HG02678 (cell line): ENCODE data around the gene ZNF497.
"Not testable (repeated sequence)": the region's sequence is repeated elsewhere in the genome, so short reads cannot be mapped to it uniquely, and the experiment has no call there.

ENCODE experiments used
- ATAC-seq: cut with Tn5 transposase; IDR thresholded peaks from one replicate; pipeline ENCODE4 v1.9.1; 2021; ENCODE audit warnings: mild to moderate bottlenecking, moderate library complexity; ENCODE audit not compliant: unreplicated experiment

Gene ZNF497

GRCh38 chr19:58394821-58395219, 32.3 kb upstream of the ZNF497 start:
- ATAC-seq: no peak

GRCh38 chr19:58393725-58394033, 31.1 kb upstream of the ZNF497 start:
- no peak for ATAC-seq

- no peak for ATAC-seq
Observed at GRCh38 chr19:58392945-58393724, 30.6 kb upstream of the ZNF497 start.

GRCh38 chr19:58388175-58388526, 25.6 kb upstream of the ZNF497 start:
- no peak for ATAC-seq

- ATAC-seq: no peak
Observed at GRCh38 chr19:58387338-58388174, 25.0 kb upstream of the ZNF497 start.

- ATAC-seq: peak; percentile 87
Observed at GRCh38 chr19:58386576-58387337, 24.2 kb upstream of the ZNF497 start, which contains the start of gene RPS5. Gene RPS5 (plus strand): TSS chr19:58387269. CDS start chr19:58388138, 869 bp downstream.

GRCh38 chr19:58385891-58386575, 23.5 kb upstream of the ZNF497 start:
- ATAC-seq: peak; percentile 6

GRCh38 chr19:58385313-58385890, 22.9 kb upstream of the ZNF497 start:
- no peak for ATAC-seq

GRCh38 chr19:58382997-58383603, 20.5 kb upstream of the ZNF497 start:
- ATAC-seq: no peak

- ATAC-seq: no peak
Observed at GRCh38 chr19:58381460-58382212, 19.1 kb upstream of the ZNF497 start.

GRCh38 chr19:58380662-58381459, 18.3 kb upstream of the ZNF497 start, which contains the start of gene ZNF837:
Gene ZNF837 (minus strand): TSS chr19:58381030. CDS start chr19:58369332, 11,698 bp downstream.
- ATAC-seq: peak; percentile 86

- no peak for ATAC-seq
Observed at GRCh38 chr19:58380037-58380661, 17.6 kb upstream of the ZNF497 start.

GRCh38 chr19:58379246-58379645, 16.7 kb upstream of the ZNF497 start:
- no peak for ATAC-seq

- not testable (repeated sequence) for ATAC-seq
Observed at GRCh38 chr19:58376724-58377123, 14.2 kb upstream of the ZNF497 start.

- no peak for ATAC-seq
Observed at GRCh38 chr19:58374200-58374599, 11.6 kb upstream of the ZNF497 start.

- ATAC-seq: no peak
Observed at GRCh38 chr19:58372311-58373133, 10.0 kb upstream of the ZNF497 start.
